GM18505 (cell line): ENCODE measurements around the gene ITSN1.

ENCODE experiments used
- ATAC-seq: cut with Tn5 transposase; IDR thresholded peaks from one replicate; pipeline ENCODE4 v1.9.1; 2021; ENCODE audit not compliant: unreplicated experiment
- POLR2A ChIP-seq: IDR thresholded peaks from 4 replicates; pipeline ENCODE4 v1.6.1; 2011; ENCODE audit warnings: borderline replicate concordance; ENCODE audit not compliant: insufficient read depth, insufficient read length; ENCODE audit errors: extremely low read depth

ITSN1 gene

DNA sequence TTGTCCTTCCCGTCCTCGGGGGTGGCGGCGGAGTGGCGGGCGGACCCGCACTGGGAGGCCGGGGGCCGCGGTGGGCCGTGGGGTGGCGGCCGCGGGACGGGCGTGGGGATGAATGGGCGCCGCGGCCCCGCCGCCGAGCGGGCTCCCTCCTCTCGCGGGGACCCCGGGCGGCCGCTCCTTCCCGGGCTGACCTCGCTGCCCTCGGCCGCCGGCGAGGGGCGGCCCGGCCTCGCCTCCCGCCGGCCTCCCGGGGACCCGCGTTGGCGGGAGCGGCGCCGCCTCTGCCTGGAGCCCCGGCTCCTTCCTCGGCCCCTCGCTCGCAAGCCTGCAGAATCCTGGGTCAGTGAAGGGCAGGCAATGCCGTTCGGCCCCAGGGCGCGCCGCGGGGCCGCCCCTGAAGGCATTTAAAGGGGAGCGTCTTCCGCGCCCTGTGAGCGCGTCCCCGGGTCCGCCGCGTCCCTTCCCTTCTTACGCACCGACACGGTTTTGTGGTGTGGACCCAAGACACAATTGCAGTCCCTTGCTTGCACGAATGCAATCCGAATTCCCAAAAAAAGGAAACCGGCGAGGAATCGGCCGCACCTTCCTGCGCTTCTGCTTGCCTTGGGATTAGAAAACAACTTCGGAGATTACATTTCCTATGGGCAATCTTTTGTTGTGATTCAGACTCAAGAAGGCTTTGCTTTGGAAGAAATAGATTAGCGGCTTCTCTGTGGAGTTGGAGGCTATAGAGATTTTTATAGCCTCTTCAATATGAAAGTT lies 776 bp downstream of the ITSN1 start:
- no peak for ATAC-seq
- no peak for TF ChIP-seq POLR2A

DNA sequence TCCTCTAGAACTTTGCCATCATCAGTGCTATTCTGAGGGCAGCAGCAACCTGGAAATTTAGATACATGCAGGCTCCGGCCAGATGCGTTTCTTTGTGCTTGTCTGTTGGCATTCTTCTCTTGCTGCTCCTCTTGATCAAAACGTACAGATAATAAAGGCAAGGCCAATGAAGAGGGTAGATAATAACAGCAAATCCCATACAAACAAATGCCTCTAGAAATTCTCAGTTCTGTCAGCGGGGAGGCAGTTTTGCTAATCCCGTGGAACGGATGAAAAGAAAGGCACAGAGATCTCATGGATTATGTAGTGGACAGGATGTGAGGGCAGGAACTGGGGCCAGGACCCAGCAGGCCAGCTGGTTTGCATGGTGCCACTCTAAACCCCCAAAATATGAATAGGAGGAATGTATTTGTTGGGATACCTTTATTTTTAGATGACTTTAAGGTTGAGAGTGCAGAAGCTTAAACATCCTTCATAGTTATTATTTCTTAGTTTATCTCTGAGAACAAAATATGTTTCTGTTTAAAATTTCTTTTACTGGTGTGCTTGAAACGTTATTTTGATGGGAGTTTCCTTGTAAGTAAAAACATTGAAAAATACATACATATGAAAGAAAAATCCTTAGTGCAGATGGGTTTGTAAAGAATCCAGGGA lies 1.5 kb downstream of the ITSN1 start:
- no peak for ATAC-seq
- no peak for TF ChIP-seq POLR2A

DNA sequence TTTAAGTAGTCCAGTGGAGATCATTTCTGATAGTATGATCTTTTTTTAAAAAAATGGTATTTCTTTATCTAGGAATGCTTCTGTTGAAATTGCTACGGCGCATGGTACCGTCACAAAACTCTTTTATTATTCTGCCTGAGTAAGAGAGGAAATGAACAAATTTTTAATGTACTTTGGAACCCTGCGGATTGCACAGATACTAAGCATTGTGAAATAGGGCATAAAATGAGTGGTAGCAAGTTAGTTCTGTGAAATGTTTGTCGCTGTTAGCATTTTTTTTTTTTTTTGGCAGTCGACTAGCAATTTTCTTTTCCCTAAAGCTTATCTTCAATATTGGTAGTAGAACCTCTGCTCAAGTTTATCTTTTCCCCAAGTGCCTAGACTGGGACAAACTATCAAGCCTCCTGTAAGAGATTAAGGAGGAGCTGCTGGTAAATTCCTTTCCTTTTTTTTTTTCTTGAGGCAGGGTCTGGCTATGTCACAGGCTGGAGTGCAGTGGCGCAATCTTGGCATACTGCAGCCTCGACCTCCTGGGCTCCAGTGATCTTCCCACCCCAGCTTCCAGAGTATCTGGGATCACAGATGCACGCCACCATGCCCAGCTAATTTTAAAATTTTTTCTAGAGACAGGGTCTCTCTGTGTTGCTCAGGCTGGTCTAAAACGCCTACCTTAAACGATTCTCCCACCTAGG lies 2.2 kb downstream of the ITSN1 start:
- no peak for TF ChIP-seq POLR2A
- ATAC-seq, result no peak

DNA sequence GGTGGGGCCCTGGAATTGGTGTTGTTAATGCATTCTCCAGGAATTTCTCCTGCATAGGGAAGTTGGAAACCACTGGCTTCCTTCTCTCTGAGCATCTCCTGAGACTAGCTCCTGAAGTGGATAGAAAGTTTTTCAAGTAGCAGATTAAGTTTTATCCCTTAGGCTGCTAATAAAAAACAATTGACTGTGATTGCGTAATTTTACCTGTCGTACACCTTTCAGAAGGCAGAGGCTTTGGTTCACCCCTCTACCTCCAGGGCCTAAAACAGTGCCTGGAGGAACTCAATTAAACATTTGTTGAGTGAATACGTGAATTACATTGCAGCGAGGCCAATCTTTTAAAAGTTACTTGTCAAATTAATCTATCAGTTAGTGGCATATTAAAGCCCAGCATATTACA lies 3.4 kb downstream of the ITSN1 start:
- ATAC-seq, result no peak
- TF ChIP-seq POLR2A, result no peak

DNA sequence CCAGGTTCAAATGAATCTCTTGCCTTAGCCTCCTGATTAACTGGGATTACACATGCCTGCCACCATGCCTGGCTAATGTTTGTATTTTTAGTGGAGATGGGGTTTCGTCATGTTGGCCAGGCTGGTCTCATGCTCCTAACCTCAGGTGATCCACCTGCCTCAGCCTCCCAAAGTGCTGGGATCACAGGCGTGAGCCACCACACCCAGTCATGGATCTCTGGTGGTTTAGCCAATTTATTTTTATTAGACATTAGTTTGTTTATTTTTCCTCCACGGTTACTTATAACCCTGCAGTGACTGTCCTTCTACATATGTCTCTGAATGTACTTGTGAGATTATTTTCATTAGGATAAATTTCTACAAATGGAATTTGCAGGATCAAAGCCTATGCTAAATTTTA lies 5.3 kb downstream of the ITSN1 start:
- no peak for TF ChIP-seq POLR2A
- no peak for ATAC-seq

DNA sequence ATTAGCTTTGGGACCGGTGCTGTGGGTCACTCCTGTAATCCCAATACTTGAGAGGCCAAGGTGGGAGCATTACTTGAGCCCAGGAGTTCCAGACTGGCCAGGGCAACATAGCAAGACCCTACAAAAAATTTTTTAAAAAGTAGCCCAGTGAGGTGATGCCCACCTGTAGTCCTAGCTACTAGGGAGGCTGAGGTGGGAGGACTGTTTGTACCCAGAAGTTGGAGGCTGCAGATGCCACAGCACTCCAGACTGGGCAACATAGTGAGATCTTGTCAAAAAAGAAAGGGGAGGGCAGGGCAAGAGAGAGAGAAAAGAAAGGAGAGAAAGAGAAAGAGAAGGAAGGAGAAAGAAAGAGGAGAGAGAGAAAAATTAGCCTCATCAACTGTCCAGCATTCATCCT lies 6.3 kb downstream of the ITSN1 start:
- no peak for TF ChIP-seq POLR2A
- no peak for ATAC-seq

DNA sequence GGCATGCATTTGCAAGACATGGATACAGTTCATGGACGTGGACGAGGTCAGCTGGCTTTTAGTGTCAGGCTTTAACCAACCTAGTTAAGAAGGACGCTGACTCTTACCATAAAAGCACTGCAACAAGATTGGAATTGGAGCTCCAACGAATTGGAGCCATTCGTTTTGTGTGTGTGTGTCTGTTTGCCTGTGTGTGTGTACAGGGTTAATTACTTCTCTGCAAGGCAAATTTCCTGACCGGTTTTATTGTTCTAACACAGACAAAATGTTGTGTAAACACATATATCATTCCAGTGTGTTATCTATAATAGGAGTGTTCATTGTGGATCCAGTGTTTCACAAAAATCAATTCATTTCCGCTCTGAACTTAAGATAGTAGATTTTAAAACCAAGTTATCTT lies 7.9 kb downstream of the ITSN1 start:
- no peak for ATAC-seq
- no peak for TF ChIP-seq POLR2A

DNA sequence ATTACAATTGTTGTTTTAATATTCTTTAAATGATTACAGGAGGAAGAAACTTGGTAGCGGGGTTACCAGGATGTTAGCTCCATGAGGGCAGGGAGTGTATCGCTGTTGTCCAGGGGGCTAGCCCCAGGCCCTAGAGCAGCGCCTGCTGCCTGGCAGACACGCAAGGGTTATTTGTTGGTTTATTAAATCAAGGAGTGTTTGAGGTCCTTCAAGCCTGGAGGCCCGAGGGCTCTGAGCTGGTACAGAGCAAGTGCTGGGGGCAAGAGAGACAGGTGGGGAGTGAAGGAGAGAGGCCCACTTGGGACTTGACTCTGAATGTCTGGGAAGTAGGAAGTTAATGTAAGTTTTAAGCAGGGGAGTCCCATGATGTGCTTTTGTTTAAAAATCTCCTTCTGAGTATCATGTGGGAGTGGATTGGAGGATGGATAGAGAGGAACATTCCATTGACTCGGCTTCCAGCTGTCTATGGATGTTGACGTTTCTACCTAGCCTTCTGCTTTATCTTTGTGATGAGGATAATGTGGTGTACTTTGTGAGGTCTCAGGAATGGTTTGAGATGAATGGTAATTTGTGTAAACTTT lies 8.7 kb downstream of the ITSN1 start:
- no peak for ATAC-seq

DNA sequence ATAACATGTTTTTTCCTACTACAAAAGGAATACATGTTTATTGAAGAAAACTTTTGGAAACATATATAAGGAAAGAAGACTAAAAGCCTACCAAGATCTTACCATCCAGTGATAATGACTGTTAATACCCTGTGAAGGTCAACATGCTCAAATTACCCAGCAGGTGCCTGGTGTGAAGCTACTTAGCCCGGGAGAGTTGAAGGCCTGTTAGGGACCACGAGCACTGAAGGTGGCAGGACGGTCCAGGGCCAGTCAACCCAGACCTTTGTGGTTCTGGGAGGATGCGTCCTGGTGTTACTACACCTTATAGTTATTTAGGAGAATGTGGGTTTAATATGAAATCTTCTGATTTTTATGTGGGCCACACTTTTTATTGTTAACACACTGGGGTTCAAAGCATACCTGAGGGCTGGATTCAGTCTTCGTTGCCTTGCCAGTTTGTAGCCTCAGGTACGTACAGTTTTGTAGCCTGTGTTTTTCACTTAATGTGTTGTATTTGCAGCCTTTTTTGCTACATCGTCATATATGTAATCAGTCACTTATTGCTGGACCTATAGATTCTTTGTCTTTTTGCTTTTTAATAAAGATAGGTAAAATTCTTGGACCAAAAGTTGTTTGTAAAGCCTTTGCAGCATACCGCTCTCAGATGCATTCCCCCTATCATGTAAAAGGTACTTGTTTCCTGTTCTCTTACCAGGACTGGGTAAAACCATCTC lies 9.8 kb downstream of the ITSN1 start:
- TF ChIP-seq POLR2A, result no peak
- ATAC-seq, result no peak

More for the DNA sequence above, 8.7 kb downstream of the ITSN1 start:
- TF ChIP-seq POLR2A, result no peak

DNA sequence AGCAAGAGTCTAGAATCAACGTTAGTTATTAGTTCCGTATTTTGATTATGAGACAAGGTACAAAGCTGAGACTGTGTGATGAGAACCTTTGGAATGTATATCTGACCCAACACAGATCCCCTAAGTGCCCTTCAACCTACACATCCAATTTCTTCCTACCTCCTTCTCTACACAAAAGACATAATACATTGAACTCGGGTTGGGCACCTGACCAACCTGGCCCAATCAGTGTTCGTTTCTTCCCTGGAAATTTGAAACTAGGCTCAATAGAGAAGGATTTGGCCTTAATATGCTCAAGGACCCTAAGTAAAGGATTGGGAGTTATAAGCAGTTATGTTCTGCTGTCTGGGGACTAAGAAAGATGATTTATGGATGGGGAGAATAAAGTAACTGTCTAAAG lies 12.1 kb downstream of the ITSN1 start:
- no peak for ATAC-seq
- no peak for TF ChIP-seq POLR2A

DNA sequence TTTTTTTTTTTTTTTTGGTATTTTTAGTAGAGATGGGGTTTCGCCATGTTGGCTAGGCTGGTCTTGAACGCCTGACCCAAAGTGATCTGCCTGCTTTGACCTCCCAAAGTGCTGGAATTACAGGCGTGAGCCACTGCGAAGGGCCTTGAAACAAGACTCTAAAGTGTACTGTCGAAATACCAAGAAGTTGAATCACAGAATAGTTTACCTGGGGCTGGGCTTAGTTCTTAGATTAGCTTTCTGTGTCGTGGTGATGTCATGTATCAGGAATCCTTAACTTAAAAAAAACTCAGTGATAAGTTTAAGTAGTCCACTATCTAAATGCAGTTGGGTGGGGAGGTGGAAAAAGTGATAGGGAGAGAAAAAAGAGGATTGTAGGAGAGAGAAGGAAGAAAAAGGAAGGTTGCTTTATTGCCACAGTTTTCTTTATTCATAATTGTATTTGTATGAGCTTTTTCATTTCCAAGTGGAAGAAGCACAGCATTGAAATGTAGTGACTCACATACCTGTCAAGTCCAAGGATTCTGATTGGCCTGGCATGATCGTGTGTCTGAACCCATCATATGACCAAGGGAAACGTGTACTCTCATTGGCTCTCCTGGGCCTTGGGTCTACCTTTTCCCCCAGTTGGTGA lies 13.4 kb downstream of the ITSN1 start:
- no peak for TF ChIP-seq POLR2A
- ATAC-seq, result no peak

DNA sequence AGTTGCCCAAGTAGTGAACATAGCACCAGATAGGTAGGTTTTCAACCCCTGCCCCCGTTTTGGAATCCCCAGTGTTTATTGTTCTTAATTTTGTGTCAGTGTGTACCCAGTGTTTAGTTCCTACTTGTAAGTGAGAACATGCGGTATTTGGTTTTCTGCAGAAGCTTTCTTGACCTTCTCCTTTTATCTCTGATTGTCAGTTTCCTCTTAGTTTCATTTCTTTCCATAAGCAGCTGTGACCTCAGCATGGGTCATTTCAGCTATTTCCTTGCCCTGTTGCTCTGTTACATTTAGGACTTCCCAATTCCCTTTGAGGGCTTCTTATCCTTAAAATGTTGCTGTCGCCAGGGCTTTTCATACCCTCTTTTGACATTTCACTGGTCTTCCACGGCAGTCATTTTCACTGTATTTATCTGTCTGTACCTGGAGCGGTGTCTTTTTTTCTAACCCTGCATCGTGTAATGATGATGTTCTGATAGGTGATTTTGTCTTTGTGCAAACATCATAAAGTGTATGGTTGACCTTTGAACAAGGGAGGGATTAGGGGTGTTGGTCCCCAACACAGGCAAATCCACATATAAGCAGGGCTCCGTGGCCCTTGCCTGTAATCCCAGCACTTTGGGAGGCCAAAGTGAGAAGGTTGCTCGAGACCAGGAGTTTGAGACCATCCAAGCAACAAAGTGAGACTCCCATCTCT lies 15.0 kb downstream of the ITSN1 start:
- no peak for TF ChIP-seq POLR2A
- no peak for ATAC-seq
